GM18526 (cell line): ENCODE results near the gene CELA2B.
A peak's percentile ranks its signal among the peaks of the same experiment; 100 is the strongest.

Source experiments
- POLR2A ChIP-seq: IDR thresholded peaks from 3 replicates; pipeline ENCODE4 v1.6.1; 2011; ENCODE audit not compliant: insufficient read length; ENCODE audit errors: extremely low read depth

The CELA2B gene

DNA sequence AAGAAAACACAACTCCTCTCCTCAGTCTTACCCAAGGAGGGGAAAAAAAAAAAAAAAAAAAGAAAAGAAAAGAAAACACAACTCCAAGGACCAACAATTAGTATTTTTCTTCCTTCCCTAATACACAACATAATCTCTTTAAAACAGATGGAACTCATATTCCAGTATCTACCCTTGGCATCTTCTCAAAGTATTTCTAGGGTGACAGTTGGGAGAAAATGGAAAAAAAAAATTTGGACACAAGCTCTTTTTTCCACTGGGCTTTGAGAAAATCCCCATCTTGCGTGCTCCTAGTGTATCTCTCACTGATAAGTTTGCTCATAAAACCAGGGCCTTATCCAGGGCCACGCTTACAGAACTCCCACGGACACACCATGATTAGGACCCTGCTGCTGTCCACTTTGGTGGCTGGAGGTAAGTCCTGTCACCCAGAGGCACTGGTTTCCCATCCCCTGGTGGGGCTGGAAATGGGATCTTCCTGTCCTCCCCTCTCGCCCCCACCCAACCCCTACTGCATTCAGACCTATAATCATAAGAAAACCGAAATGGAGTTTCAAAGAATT lies at the start of gene CELA2B:
CELA2B (plus strand) TSS at position 353 of the 563 bp plus-strand sequence; CDS start at position 375, 22 bp downstream.
- TF ChIP-seq POLR2A: no peak

DNA sequence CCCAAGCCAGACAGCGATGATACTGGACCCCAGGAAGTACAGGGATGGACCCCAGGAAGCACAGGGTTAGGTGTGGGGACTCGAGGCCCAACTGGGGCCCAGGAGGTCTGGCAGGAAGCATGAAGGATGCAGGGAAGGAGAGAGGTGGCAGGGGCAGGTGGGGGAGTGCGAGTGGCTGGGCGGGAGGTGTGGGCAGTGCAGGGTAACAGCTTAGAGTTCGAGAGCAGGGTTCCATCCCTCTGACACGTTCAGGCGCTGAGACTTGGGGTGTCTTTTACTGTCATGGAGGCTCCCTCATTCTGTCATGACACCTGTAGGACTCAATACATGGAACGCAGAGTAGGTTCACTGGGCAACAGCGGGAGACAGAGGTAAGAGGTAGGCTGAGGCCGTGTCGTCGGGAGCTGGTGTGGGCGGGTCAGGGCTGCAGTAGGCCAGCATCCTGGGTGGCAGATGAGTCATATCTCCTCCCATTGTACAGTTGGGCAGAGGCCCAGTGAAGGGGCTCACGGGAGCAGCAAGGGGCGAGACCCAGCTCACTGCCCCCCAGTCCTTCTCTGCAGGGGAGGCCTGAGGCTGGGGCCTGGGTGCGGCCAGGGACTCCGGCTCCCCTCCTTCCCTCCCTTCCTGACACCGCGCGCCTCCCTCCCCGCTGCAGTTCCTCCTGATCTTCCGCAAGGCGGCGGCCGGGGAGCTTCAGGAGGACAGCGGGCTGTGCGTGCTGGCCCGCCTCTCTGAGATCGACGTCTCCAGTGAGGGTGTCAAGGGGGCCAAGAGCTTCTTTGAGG lies 49.2 kb upstream of the CELA2B start:
- no peak for TF ChIP-seq POLR2A

DNA sequence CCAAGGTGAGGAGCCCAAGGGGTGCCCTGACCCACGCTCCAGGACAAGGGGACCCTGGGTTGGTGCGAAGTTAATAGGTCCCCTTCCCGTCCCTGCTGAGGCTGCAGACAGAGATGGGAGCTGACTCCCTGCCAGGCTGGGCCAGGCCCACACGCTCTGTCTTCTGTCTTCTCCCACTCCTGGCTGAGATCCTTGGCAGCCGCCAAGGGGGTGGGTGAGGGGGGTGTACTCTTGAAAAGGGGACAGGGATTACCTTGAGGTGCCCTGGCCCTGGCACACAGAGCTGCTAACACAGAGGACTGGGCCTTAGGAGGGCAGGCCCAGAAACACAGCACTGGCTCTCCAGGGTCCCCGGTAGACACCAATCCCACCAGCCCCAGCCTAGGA lies 48.6 kb upstream of the CELA2B start:
- TF ChIP-seq POLR2A: no peak

DNA sequence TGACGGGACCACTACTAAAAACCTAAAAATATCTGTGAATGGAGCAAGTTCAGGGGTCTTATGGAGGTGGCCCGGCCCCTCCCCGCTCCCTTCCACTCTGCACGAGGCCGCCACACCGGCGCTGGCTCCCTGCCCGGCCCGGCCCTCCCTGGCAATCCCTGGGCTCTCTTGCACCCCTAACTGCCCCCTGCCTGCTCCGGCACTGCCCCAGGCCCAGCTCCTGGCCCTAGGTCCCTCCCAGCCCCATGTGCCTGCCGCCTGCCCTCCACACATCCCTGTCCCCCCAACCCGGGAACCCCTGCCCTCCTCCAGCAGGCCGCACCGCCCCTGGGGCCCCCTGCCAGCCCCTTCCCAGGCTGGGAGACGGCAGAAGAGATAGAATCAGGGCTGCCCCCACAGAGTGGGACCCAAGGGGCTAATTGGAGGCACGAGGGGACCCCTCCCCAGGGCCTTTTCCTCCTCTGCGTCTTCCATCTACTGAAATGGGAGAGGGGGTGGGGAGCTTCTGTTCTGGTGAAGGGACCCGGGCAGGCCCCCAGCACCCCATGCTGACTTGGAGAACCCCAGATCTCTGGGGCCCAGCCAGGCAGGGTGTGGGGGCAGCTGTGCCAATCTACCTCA lies 47.0 kb upstream of the CELA2B start:
- TF ChIP-seq POLR2A: no peak

DNA sequence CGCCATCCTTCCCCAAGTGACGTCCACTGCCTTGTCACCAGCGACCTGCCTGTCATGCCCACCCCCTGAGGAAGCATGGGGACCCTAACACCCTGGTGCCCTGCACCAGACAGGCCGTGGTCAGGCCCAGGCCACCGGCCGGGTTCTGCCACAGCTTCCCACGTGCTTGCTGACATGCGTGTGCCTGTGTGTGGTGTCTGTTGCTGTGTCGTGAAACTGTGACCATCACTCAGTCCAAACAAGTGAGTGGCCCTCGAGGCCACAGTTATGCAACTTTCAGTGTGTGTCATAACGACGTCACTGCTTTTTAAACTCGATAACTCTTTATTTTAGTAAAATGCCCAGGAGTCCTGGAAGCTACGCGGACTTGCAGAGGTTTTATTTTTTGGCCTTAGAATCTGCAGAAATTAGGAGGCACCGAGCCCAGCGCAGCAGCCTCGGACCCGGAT lies 46.2 kb upstream of the CELA2B start:
- TF ChIP-seq POLR2A: no peak

DNA sequence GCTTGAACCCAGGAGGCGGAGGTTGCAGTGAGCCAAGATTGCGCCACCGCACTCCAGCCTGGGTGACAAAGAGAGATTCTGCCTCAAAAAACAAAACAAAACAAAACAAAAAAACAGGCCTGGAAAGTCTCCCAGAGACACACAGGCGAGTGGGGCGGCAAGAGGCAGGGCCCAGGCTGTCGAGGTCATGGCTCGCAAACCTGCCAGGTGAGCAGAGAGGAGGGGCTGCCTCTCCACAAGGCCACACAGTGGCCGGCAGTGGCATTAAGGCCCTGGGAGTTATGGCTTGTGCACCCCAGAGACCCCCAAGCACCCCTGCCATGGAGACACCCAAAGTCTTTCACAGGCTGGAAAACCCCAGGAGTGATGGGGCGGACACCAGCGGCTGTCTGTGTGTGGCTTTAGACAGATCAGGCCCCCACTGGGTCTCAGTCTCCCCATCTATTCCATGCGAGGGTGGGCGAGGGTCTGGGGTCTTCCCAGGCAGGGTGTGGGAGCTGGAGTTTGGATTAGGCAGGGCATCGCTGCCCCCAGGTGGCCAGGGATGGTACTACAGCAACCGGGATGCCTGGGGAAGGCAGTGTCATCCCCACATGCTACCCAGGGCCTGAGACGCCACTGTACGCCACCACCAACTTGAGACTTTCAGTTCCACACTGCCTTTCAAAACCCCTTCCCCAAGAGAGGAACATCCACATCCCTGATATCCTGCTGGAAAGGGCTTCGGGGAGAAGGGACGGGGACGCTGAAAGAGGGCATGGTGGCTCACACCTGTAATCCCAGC lies 44.9 kb upstream of the CELA2B start:
- TF ChIP-seq POLR2A: peak; percentile 5

DNA sequence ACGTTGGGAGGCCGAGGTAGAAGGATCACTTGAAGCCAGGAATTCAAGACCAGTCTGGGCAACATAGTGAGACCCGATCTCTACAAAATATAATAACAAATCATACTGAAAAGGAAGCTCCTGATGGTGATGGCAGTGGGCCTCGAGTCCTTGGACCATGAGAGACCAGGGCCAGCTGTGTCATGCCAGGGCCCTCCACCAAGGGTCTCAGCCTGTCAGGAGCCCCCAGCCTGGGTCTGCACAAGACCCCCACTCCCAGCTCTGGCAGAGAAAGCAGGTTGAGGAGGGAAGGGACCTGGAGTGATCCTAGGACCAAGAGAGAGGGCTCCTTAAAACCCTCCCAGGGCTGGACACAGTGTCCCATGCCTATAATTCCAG lies 44.3 kb upstream of the CELA2B start:
- TF ChIP-seq POLR2A: no peak

DNA sequence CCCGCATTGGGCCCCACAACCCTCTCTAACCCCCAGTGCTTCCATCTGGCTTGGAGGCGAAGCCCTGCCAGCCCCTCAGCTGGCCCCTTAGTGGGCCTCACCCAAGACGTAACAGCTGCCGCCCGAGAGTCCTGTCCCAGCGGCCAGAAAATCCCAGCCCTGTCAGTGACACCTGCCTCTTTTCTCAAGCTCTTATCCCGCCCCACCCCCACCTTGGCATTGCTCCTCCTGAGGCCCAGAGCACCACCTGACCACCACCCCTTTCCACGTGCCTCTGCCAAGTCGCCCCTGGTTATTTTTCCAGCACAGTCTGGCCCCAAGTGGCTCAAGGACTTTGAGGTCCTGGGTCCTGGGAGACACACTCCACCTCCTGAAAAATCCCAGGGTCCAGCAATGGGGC lies 43.6 kb upstream of the CELA2B start:
- no peak for TF ChIP-seq POLR2A

DNA sequence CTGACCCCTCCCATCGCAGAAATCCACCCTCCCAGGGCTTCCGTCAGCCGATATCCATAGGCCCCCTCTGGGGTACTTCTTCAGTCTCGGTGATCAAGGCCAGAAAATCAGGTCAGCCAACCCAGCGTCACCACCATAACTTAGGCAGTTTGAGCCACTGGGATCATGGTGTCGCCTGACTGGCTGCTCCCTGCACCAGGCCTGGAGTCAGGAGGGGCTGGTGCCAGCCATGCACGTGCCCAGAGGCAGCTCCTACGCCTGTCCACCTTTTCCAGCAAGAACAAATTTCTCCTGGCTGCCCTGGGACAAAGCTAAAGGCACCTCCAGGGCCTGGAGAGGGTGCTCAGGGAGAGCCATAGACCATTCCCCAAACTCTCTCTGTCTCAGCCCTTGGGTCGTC lies 42.4 kb upstream of the CELA2B start:
- no peak for TF ChIP-seq POLR2A

DNA sequence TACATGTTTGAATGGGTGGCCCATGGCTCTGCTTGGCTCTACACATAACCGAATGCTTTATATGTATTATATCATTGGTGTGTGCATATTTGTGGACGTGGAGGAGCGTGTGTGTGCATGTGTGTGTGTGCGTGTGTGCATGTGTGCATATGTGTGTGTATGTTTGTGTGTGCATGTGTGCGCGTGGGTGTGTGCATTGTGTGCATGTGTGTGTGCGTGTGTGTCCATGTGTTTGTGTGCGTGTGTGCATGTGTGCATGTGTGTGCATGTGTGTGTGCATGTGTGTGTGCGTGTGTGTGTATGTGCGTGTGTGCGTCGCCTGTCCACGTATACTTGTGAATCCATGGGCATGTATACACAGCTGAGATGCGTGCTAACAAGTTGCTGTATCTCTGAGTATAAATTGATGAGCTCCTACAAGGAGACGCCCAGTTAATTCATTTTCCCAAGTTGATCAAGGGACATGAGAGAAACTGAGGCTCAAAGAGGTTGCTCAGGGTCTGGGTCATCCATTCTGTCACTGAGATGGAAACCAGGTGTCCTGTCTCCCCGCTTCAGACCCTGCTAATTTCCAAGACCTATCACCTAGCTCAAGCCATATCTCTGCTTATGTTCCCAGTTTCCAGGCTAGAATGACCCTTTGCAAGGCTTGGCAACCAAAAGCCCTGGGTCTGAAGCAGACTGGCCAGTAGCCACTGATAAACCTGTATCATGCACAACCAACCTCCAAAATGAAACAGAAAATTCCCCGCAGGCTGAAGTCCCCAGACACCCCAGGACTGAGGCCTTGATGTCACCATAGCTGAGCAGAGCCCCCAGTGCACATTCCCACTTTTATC lies 40.4 kb upstream of the CELA2B start:
- TF ChIP-seq POLR2A: no peak

DNA sequence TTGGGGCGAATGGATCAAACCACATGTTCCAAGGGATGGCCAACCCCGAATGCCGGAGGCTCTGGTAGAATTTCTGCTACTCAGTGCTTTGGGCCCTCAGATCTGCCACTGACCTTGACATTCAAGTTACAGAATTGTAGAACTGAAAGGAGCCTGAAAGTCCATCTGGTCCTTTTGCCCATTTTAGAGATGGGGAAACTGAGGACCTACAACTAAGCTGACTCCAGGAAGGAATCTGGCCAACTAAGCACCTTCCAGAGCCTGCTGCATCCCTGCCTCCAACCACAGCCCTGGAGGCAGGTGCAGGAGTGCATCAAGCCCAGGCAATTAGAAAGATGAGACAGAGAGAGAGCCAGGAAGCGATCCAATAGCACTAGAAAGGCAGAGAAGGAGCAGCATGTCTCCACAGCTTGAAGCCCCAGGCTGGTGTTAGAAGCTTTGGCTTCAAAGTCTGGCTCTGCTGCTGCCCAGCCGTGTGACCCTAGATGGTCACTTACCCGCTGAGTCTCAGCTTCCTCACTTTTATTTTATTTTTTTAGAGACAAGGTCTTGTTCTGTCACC lies 38.9 kb upstream of the CELA2B start:
- TF ChIP-seq POLR2A: no peak

DNA sequence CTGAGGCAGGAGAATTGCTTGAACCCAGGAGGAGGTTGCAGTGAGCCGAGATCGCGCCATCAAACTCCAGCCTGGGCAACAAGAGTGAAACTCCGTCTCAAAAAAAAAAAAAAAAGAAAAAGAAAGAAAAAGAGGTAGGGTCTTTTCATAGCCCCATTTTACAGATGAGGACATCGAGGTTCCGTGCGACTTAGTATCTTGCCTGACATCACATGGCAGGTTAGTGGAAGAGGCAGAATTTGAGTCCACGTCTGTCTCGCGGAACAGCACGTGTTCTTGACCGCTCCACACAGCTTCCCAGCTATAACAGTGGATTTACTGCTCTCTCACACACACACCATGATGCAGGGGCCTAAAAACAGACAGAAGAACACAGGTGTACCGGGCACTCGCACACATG lies 36.6 kb upstream of the CELA2B start:
- TF ChIP-seq POLR2A: no peak

DNA sequence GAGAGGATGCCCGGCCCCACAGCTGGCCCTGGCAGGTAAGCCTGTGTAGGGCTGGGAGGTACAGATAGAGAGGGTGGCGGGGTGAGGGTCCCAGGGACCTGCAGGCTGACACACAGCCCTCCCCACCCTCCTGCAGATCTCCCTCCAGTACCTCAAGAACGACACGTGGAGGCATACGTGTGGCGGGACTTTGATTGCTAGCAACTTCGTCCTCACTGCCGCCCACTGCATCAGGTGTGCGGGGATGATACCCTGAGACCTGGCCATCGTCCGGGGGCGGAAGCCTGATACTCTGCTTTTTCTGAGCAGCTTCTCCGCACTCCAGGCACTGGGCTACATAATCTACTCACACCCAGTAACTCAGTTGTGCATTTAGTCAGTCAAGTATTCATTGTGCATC lies 35.5 kb upstream of the CELA2B start:
- no peak for TF ChIP-seq POLR2A

DNA sequence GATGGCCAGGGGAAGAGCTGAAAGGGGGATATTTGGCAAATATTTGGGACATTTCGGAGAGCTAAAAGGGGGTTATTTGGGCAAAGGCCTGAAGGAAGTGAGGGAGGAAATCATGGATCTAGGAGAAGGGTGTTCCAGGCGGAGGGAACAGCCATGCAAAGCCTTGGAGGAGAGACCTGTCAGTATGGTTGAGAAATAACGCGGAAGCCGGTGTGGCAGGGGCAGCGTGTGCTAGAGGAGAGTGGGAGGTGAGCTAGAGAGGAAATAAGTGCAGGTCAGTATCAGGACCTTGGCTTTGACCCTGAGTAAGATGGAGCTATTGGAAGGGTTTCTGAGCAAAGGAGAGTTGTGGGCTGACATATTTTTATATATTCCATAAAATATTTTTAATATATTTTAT lies 34.7 kb upstream of the CELA2B start:
- no peak for TF ChIP-seq POLR2A
